Eye (tissue), 1 donor: ENCODE data around the gene PTPRN2.

Source experiments
- DNase-seq: peaks from one replicate; pipeline ENCODE4 v3.0.0-alpha.2; 2015

Gene PTPRN2

GRCh38 chr7:157635148-157635500, 952.5 kb downstream of the PTPRN2 start:
- no peak for DNase-seq

- DNase-seq = no peak
Observed at GRCh38 chr7:157634401-157635147, 953.0 kb downstream of the PTPRN2 start.

DNA sequence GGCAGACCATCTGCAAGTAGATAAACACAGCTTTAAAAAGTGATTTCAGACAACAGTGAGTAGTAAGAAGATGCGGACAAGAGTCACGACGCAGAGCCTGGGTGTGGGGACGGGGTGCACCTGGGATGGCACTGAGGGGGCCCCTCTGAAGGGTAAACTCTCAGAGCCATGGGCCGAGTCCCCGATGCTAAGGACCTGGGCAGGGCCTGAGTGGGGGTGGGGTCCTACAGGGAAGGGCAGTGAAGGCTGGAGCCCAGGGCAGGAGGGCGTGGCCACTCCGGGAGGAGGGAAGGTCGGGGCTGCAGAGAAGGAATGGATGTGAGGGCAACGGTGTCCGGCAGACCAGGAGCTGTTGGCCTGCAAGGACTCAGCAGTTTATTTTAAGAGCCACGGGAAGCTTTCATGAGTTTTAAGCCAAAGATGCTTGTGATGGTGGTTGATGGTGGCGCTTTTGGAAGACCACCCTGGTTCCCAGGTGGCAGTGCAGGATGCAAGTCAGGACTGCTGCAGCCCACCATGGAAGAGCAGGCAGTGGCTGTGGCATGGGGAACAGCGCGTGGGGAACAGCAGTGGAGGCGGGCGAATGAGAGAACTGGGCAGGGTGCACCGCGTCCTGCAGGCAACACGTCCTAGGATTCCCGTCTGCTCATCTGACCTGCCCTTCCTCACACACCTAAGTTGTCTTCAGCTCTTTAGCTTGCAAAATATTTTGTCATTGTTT, 954.0 kb downstream of the PTPRN2 start:
- no peak for DNase-seq

DNA sequence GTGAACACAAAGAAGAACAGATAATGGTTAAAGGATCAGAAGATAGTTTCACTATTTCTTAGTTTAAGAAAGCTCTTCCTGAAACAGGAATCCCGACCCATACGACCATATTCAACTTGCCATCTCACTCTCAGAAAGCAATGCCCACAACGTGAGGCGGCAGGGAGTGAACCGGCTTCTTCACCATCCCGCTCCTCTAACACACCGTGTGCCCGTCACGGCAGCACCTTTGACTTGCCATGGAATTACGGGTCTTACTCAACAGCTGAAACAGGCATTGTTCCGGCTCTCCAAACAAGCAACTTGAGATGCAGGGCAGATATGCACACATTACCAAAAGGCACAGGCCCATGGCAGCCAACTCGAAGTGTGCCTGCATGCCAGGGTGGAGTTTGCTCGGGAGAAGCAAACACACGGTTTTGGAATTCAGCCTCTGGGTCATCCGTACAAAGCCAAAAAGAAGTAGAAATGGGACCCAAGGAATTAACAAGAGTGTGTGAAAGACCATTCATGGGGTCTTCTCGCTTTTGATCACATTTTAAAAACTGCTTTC, 957.2 kb downstream of the PTPRN2 start:
- no peak for DNase-seq

- DNase-seq = no peak
Observed at GRCh38 chr7:157628456-157628855, 959.2 kb downstream of the PTPRN2 start.

- no peak for DNase-seq
Observed at GRCh38 chr7:157627646-157628045, 960.0 kb downstream of the PTPRN2 start.

DNA sequence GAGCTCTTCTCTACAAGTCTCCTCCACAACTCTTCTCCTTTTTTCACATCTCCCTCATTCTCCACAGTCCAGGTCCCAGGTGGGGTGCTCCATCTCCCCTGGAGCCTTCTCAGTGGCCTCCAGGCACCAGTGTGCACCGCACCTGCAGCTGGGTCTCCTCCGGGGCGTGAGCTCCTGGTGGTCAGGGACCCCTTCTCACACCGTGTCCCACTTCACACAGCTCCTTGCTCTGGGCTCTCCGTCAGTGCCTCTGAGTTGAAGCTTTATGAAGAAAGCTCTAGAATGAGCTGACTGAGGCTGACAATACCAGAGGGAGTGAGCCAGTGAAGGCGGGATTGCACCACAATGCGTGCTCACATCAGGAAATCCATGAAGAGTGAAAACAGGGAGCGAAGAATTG, 960.6 kb downstream of the PTPRN2 start:
- no peak for DNase-seq

GRCh38 chr7:157625973-157626742, 961.5 kb downstream of the PTPRN2 start:
- no peak for DNase-seq

DNA sequence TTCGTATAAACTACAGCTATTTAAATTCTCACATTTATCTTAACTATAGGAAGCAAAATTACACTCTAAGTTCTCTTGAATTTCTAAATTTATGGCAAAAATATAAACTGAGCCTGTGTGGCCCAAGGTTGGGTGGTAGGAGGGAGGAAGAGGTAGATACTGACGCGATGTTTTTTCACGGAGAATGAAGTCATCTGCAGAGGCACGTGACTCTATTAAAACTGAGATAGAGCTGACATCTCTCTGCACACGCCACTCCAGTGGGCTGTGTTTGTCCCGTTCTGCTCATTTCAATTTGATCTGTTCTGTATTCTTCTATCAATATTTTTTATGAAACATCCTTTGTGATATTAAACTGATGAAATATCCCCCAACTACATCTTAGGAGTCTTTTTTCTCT, 964.1 kb downstream of the PTPRN2 start:
- no peak for DNase-seq

GRCh38 chr7:157622408-157623205, 965.0 kb downstream of the PTPRN2 start:
- DNase-seq = no peak

DNA sequence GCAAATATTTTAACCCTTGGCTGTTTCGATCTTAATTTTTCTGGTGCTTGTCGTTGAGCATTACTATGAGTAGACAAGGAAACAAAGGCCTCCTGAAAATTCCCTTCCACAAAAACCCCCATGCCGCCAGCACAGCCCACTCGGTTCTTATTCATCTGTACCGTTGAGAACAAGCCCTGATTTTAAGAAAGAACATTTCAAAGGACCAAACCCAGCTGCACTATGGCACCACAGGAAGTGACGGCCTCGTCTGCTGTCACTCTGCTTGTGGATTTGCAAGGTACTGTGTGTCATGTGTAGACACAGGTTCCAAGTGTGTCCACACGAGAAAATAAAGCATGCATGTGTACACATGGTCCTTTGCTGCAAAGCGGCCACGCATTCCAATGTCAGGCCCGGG, 965.6 kb downstream of the PTPRN2 start:
- DNase-seq = no peak

DNA sequence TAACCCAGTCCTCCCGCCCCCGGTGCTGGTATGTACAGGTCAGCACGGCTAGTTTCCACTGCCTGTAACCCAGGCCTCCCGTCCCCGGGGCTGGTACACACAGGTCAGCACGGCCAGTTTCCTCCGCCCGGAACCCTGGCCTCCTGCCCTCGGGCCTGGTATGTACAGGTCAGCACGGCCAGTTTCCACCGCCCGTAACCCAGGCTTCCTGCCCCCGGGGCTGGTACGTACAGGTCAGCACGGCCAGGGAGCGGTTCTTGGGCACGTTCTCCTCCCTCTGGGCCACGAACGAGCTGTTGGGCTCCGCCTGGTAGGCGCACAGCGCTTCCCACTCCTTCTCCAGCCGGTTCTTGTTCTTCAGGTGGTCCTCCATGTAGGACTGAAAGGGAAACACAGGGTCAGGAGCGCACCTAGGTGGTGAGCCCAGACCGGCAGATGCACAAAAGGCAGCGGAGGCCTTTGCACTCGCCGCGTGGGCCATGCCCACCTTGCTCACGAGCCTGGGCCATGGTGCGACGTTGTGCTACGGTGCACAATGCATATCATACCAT, 966.4 kb downstream of the PTPRN2 start:
- DNase-seq = no peak

- no peak for DNase-seq
Observed at GRCh38 chr7:157620616-157621015, 967.0 kb downstream of the PTPRN2 start.

- DNase-seq = no peak
Observed at GRCh38 chr7:157619753-157620525, 967.7 kb downstream of the PTPRN2 start.

GRCh38 chr7:157618823-157619606, 968.6 kb downstream of the PTPRN2 start:
- DNase-seq = no peak

DNA sequence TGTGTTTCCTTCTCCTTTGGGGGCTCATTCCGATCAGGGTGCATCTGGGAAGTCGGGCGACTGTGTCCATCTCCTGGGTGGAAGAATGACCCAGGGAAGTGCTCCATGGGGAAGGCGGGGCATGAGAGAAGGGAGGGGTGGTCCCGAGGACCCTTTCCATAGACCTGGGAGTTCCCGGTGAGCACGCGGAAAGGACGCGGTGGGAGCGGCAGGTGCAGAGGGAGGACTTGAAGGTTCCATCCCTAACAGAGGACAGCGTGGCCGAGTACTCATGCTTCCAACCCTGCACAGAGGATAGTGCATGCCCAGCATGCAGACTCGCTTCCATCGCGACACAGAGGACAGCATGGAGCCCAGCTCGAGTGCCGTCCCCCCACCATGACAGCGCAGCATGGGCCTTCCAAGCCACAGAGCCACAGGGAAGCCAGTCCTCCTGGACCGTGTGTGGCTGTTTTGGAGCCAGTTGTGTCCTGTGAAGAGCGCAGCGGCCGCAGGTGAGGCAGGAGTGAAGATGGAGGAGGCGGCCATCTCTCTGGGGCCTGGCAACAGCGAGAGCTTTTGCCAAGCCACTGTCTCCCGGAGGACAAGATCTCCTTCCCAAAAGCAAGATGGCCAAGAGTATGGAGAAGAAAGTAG, 969.4 kb downstream of the PTPRN2 start:
- DNase-seq = no peak

DNA sequence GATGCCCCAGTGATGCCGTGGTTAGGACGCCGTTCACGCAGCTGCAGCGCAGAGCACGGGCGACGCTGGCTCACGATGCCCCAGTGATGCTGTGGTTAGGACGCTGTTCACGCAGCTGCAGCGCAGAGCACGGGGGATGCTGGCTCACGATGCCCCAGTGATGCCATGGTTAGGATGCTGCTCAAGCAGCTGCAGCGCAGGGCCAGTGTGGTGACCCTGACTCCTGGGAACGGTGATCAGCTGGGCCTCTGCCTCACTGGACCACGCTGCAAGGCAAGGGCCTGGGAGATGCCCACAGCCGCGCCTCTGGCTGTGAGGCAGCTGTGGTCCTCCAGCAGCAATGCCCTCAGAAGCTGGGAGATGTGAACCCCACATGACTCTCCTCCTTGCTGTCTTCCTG, 970.2 kb downstream of the PTPRN2 start:
- DNase-seq = no peak

GRCh38 chr7:157616931-157617330, 970.7 kb downstream of the PTPRN2 start:
- DNase-seq = no peak

DNA sequence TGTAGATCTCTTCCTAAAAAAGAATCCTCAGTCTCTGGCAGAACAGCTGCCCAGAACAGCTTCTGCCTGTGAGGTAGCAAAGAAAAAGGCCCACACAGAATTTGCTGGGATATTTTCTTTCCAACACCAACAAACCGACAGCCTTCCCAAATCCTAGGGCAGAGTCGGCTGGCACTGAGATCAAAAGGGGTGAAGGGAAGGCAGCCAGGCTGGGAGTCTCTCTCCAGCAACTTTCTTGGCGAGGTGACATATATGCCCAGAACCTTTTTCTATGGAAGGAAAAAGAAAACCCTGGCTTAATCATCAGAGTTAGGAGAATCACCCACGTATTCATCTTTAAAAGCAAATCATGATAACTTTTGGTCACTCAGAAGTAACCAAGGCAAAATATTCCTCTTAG, 971.2 kb downstream of the PTPRN2 start:
- DNase-seq = peak; percentile 38

GRCh38 chr7:157615852-157616251, 971.8 kb downstream of the PTPRN2 start:
- no peak for DNase-seq
